ENCODE results near the gene RAD21L1.
A peak's percentile ranks its signal among the peaks of the same experiment; 100 is the strongest.

The RAD21L1 gene

GRCh38 chr20:1225783-1226654 is at the start of gene RAD21L1:
Gene RAD21L1, plus strand, starts transcription at chr20:1226044. Its CDS starts 2,410 bp downstream, at chr20:1228454.
- DNase-seq, result peak; percentile 48 to 62

- peak in 1 of 2 experiments; percentile 13 for DNase-seq
These were observed 48.2 kb upstream of the RAD21L1 start for GRCh38 chr20:1177680-1178079.

GRCh38 chr20:1178103-1178502 is 47.7 kb upstream of the RAD21L1 start:
- no peak for DNase-seq

- no peak for DNase-seq
These were observed 47.2 kb upstream of the RAD21L1 start for GRCh38 chr20:1178623-1179022.

- DNase-seq, result no peak
These were observed 44.9 kb upstream of the RAD21L1 start for GRCh38 chr20:1180949-1181348.

GRCh38 chr20:1182106-1182505 is 43.7 kb upstream of the RAD21L1 start:
- DNase-seq, result no peak

- DNase-seq, result no peak
These were observed 42.7 kb upstream of the RAD21L1 start for GRCh38 chr20:1183153-1183552.

- DNase-seq, result no peak
These were observed 41.6 kb upstream of the RAD21L1 start for GRCh38 chr20:1184260-1184637.

GRCh38 chr20:1184638-1185315 is 41.1 kb upstream of the RAD21L1 start, which contains the start of gene TMEM74B:
Gene TMEM74B, minus strand, starts transcription at chr20:1184981. Its CDS starts 1,180 bp downstream, at chr20:1183801.
- peak in 1 of 2 experiments; percentile 19 for DNase-seq

- DNase-seq, result peak in 1 of 2 experiments; percentile 62
These were observed 40.5 kb upstream of the RAD21L1 start for GRCh38 chr20:1185316-1185741.

GRCh38 chr20:1185790-1186334 is 40.0 kb upstream of the RAD21L1 start:
- DNase-seq, result peak; percentile 74 to 75

GRCh38 chr20:1186367-1186991 is 39.4 kb upstream of the RAD21L1 start:
- no peak for DNase-seq

GRCh38 chr20:1187605-1188171 is 38.2 kb upstream of the RAD21L1 start:
- DNase-seq, result no peak

- no peak for DNase-seq
These were observed 37.5 kb upstream of the RAD21L1 start for GRCh38 chr20:1188347-1188746.

GRCh38 chr20:1189827-1190226 is 36.0 kb upstream of the RAD21L1 start:
- no peak for DNase-seq

GRCh38 chr20:1190847-1191246 is 35.0 kb upstream of the RAD21L1 start:
- no peak for DNase-seq

- DNase-seq, result no peak
These were observed 34.5 kb upstream of the RAD21L1 start for GRCh38 chr20:1191299-1191698.

- no peak for DNase-seq
These were observed 30.6 kb upstream of the RAD21L1 start for GRCh38 chr20:1195226-1195625.

- DNase-seq, result no peak
These were observed 29.2 kb upstream of the RAD21L1 start for GRCh38 chr20:1196634-1197033.

- DNase-seq, result no peak
These were observed 28.0 kb upstream of the RAD21L1 start for GRCh38 chr20:1197801-1198200.

GRCh38 chr20:1198751-1199150 is 27.1 kb upstream of the RAD21L1 start:
- no peak for DNase-seq

GRCh38 chr20:1199212-1199873 is 26.5 kb upstream of the RAD21L1 start:
- no peak for DNase-seq
